Panc1 (cell line): ENCODE measurements around the gene PHLDB2. TPM values are rescaled to one million over a fixed set of nuclear protein-coding genes. Genes with fewer than 3 reads are reported as not detected.

Experiments
- ATAC-seq: fragments of 200-7000 bp; cut with Tn5 transposase; 2 replicates; pipeline ENCODE4 v1.9.1; 2020; ENCODE audit warnings: mild to moderate bottlenecking, moderate library complexity
- BruUV-seq: library from RNA; stranded (reverse); fragments of 400-500 nt; replicated peaks from 2 replicates; lab custom pipeline; 2021; lab: Mats Ljungman, UMichigan
- CTCF ChIA-PET: fragments of 300-600 bp; sonication (Branson Sonifier 250); formaldehyde crosslinking; loops from one replicate; lab custom pipeline; 2022; ENCODE audit warnings: antibody characterized with exemption; lab: Charles Lee
- POLR2A ChIA-PET: fragments of 300-600 bp; sonication (Branson Sonifier 250); formaldehyde crosslinking; loops from one replicate; lab custom pipeline; 2022; ENCODE audit warnings: antibody characterized with exemption; lab: Charles Lee
- DNase-seq: peaks from one replicate; pipeline ENCODE4 v3.0.0-alpha.2; 2010; ENCODE audit warnings: low read depth, low spot score
- H3K27ac ChIP-seq: 2 replicates; pipeline ENCODE4 v1.5.1; 2011; ENCODE audit warnings: mild to moderate bottlenecking, low read length, inconsistent platforms
- H3K27me3 ChIP-seq: fragments of 200-500 bp; sonication (Bioruptor generic); 2 replicates; pipeline ENCODE4 v1.6.0; 2014; ENCODE audit warnings: low read length, inconsistent platforms; ENCODE audit not compliant: control insufficient read depth, insufficient read depth
- H3K36me3 ChIP-seq: fragments of 200-500 bp; sonication (Bioruptor generic); 2 replicates; pipeline ENCODE4 v1.5.1; 2014; ENCODE audit warnings: inconsistent platforms, mild to moderate bottlenecking, low read length, moderate library complexity; ENCODE audit not compliant: control insufficient read depth, insufficient read depth
- H3K4me1 ChIP-seq: 2 replicates; pipeline ENCODE4 v1.5.1; 2011; ENCODE audit warnings: inconsistent platforms, mild to moderate bottlenecking, low read length, moderate library complexity; ENCODE audit not compliant: control insufficient read depth, insufficient read depth
- H3K4me3 ChIP-seq, 2 experiments: 2 replicates each; pipeline ENCODE4 v1.5.1; 2011 to 2012; ENCODE audit warnings: low read depth in 2 of 2, low read length in 2 of 2, mild to moderate bottlenecking in 2 of 2, inconsistent platforms in 1 of 2, moderate library complexity in 1 of 2
- H3K9me3 ChIP-seq: fragments of 200-500 bp; sonication (Bioruptor generic); 2 replicates; pipeline ENCODE4 v1.5.1; 2014; ENCODE audit warnings: low read depth, mild to moderate bottlenecking, inconsistent platforms, low read length, moderate library complexity; ENCODE audit not compliant: control insufficient read depth, insufficient read depth
- POLR2AphosphoS5 ChIP-seq: IDR thresholded peaks from 2 replicates; pipeline ENCODE4 v1.6.1; 2012; ENCODE audit warnings: mild to moderate bottlenecking, low read depth, low read length, moderate library complexity
- SIN3A ChIP-seq: IDR thresholded peaks from 2 replicates; pipeline ENCODE4 v1.6.1; 2012; ENCODE audit warnings: low read depth, mild to moderate bottlenecking, low read length, moderate library complexity, borderline replicate concordance; ENCODE audit not compliant: insufficient read depth
- TCF7L2 ChIP-seq: IDR thresholded peaks from 2 replicates; pipeline ENCODE4 v1.6.1; 2011; ENCODE audit warnings: mild to moderate bottlenecking, low read depth, low read length, inconsistent platforms
- in situ Hi-C: cut with HindIII; loops from 2 replicates; pipeline ENCODE4 v1.10.0; 2016; ENCODE audit warnings: low sequenced_read_pairs, low pct_unique_long_range_greater_than_20kb
- intact Hi-C: fragments of 100-400 bp; cut with micrococcal nuclease; formaldehyde crosslinking; loops from one replicate; pipeline ENCODE4 v1.10.0; 2022; ENCODE audit not compliant: unreplicated experiment
- total RNA-seq: library from RNA; stranded (reverse); gene quantifications from one replicate; pipeline ENCODE4 v1.2.1, GENCODE V29; 2021; ENCODE audit not compliant: unreplicated experiment
- TF ChIP-seq, protein P1 (sequence below): fragments of 450-650 bp; IDR thresholded peaks from 2 replicates; pipeline ENCODE4 v1.5.1; 2017; ENCODE audit warnings: mild to moderate bottlenecking
- TF ChIP-seq, protein P2 (sequence below), 2 experiments: IDR thresholded peaks; 2 replicates each; pipeline ENCODE4 v1.6.1; 2011 to 2012; ENCODE audit warnings: low read depth in 2 of 2, control low read depth in 1 of 2, low read length in 1 of 2, mild to moderate bottlenecking in 1 of 2, moderate library complexity in 1 of 2; ENCODE audit not compliant: insufficient read depth in 1 of 2

Gene PHLDB2
- total RNA-seq, 1 experiment from 2014 or later: 11.3 TPM

DNA sequence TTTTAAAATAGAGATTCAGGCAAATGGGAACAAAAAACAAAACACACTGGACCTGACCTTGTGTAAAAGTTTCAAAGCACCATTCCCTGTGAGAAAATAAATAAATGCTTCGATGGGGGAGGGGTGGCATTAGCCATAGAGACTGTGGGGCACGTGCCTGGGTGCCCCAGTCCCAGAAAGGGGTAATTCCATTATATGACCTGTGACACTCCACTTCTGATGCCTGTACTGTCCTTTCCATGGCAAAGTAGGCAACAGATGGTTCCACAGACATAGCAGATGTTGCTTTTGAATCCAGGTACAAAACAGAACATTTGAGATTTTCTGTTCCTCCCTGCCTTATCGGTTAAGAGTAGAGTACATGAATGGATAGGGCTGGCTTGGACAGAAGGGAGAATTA lies 3.9 kb downstream of the PHLDB2 start:
- ATAC-seq (no peak), DNase-seq (no peak)
- no peak overlapping the region for H3K27ac ChIP-seq
- TF ChIP-seq POLR2AphosphoS5 (no peak), TCF7L2 (no peak), SIN3A (no peak)
- TF ChIP-seq, protein P1, sequence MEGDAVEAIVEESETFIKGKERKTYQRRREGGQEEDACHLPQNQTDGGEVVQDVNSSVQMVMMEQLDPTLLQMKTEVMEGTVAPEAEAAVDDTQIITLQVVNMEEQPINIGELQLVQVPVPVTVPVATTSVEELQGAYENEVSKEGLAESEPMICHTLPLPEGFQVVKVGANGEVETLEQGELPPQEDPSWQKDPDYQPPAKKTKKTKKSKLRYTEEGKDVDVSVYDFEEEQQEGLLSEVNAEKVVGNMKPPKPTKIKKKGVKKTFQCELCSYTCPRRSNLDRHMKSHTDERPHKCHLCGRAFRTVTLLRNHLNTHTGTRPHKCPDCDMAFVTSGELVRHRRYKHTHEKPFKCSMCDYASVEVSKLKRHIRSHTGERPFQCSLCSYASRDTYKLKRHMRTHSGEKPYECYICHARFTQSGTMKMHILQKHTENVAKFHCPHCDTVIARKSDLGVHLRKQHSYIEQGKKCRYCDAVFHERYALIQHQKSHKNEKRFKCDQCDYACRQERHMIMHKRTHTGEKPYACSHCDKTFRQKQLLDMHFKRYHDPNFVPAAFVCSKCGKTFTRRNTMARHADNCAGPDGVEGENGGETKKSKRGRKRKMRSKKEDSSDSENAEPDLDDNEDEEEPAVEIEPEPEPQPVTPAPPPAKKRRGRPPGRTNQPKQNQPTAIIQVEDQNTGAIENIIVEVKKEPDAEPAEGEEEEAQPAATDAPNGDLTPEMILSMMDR: no peak
- TF ChIP-seq, protein P2, sequence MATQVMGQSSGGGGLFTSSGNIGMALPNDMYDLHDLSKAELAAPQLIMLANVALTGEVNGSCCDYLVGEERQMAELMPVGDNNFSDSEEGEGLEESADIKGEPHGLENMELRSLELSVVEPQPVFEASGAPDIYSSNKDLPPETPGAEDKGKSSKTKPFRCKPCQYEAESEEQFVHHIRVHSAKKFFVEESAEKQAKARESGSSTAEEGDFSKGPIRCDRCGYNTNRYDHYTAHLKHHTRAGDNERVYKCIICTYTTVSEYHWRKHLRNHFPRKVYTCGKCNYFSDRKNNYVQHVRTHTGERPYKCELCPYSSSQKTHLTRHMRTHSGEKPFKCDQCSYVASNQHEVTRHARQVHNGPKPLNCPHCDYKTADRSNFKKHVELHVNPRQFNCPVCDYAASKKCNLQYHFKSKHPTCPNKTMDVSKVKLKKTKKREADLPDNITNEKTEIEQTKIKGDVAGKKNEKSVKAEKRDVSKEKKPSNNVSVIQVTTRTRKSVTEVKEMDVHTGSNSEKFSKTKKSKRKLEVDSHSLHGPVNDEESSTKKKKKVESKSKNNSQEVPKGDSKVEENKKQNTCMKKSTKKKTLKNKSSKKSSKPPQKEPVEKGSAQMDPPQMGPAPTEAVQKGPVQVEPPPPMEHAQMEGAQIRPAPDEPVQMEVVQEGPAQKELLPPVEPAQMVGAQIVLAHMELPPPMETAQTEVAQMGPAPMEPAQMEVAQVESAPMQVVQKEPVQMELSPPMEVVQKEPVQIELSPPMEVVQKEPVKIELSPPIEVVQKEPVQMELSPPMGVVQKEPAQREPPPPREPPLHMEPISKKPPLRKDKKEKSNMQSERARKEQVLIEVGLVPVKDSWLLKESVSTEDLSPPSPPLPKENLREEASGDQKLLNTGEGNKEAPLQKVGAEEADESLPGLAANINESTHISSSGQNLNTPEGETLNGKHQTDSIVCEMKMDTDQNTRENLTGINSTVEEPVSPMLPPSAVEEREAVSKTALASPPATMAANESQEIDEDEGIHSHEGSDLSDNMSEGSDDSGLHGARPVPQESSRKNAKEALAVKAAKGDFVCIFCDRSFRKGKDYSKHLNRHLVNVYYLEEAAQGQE (IDR thresholded peaks at IDR 0.05; ENCODE audit: insufficient read depth in 1 of 2, low read depth in 2 of 2, low read length in 1 of 2): no peak
- no peaks in the 10 kb centered on the region for H3K36me3 ChIP-seq
- in situ Hi-C loops (no loop called here), intact Hi-C loops (no loop called here)
- H3K27me3 ChIP-seq: peaks cover 9% of the 10 kb centered on the region
- H3K4me3 ChIP-seq: no peak overlapping the region
- ChIA-PET POLR2A (no interaction called here), CTCF (no interaction called here)
- peaks cover 8% of the 10 kb centered on the region; the same call in 1 of the 2 replicates for H3K4me1 ChIP-seq
- H3K9me3 ChIP-seq: no peaks in the 10 kb centered on the region
- BruUV-seq: no TSS peak

DNA sequence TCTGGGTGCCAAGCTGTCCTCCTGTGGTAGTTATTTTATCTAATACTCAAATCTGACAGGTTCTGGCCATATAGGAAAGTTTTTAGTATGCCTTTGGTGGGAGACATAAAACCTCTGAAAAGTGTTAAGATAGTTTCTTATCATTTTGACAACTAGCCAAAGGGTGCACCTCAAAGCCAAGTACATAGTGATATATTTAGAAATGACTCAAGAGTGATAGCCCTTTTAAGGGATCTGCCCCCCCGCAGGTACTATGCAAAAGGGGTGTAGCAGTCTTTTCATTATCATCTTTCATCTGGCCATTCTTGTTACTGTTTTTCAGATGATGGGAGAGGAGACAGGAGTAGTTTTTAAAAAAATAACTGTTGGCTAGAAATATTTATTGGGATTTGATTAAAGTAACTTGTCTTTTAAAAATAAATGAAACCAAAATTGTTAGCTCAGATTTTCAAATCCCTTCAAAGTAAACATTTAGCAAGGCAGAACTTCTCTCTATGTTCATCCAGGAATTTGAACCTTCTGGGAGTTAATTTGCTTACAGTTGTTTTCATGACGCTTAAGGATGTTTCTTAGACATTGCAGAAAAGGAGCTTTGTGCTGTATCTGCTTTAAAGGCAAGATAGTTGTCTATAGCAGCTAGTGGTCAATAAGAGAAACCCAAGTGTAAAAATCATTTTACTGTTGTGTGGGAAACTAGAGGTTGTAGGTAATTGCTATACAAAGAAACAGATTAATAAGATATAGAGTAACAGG lies 5.1 kb downstream of the PHLDB2 start:
- intact Hi-C loops: no loop called here
- TF ChIP-seq, protein P2 (IDR thresholded peaks at IDR 0.05; ENCODE audit: insufficient read depth in 1 of 2, low read depth in 2 of 2, low read length in 1 of 2): no peak
- TF ChIP-seq, protein P1: no peak
- TF ChIP-seq SIN3A: no peak
- peaks cover 8% of the 10 kb centered on the region; the same call in 1 of the 2 replicates for H3K4me1 ChIP-seq
- no peak overlapping the region for H3K27ac ChIP-seq
- ChIA-PET CTCF (interaction anchor here (0.6 kb wide), 1 partner anchor 191 kb away, joined by 3 read pairs; no protein-coding TSS in a partner anchor), POLR2A (no interaction called here)
- in situ Hi-C loops: no loop called here
- no peaks in the 10 kb centered on the region for H3K9me3 ChIP-seq
- peaks cover 9% of the 10 kb centered on the region for H3K27me3 ChIP-seq
- BruUV-seq: no TSS peak
- ATAC-seq (no peak), DNase-seq (no peak)
- H3K4me3 ChIP-seq: no peak overlapping the region
- H3K36me3 ChIP-seq: no peaks in the 10 kb centered on the region
